ENCODE results near the gene PGAP1.

PGAP1 gene

GRCh38 chr2:196804381-196804780, 122.1 kb downstream of the PGAP1 start:
- in situ Hi-C loops (cut with MboI; ENCODE audit: low sequenced_read_pairs): no loop called here

DNA sequence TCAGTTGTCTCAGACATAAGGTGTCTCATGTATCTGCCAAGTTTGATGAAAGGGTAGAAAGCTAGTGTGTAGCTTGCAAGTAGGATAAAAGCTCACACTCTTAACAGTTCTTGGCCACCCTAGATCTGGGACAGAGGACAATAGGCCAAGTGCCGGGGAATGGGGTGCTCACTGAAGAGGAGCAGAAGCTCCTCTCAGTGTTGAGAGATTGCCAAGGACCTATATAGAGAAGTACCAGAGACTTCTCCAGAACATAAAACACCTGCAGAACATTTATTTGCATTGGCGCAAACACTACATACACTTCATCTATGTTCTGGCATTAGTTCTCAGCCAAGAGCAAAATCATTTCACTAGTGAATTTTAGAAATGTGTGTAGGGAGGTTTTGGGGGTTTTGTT, 124.1 kb downstream of the PGAP1 start:
- in situ Hi-C loops (cut with MboI; ENCODE audit: low sequenced_read_pairs): no loop called here

DNA sequence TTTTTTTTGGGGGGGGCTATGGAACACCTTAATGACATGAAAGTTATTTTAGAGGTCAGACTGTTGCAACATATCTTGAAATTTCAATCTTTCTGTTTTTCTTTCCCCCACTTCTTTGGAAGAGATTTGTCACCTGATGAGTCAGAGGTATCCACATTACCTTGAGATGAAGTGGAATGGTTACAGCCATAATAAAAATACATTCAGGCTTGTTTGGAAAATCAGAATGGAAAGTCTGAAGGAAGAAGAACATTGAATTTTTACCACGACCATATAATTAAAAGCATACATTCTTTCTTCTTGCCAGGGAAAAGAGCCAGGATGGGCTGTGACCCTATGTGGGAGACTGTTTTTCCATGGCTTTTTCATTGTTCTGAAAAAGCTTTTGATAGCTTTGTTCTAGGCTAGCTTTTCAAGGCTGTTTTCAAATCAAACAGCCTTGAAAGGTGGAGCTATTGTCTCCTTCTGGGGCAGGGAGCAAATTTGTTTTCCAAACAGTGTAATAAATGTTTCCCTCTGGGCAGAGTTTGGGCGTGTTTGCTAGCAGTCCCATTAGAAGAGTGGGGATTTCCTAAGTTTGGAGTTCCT, 124.7 kb downstream of the PGAP1 start:
- in situ Hi-C loops (cut with MboI; ENCODE audit: low sequenced_read_pairs): no loop called here

DNA sequence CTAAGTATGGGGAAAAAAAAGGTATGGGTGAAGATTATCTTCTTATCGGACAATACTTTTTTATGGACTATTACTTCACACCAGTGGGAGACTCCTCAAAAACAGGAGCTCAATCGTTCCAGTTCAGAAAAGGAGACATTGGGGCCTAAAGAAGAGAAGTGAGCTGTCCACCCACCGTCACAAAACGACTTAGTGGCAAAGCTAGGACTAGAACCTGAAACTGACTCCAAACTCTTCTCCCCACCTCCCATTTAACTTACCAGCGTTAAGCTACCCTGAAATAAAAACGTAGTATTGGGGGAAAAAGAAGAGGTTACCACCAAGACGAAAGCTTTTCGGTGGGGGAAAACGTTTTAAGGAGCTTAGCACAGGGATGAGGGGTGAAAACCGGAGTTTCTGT, 127.5 kb downstream of the PGAP1 start:
- in situ Hi-C loops (cut with MboI; ENCODE audit: low sequenced_read_pairs): loop anchor here (25.0 kb wide), 1 partner anchor 613 kb away; no protein-coding TSS in a partner anchor

- in situ Hi-C loops (cut with MboI; ENCODE audit: low sequenced_read_pairs): loop anchor here (25.0 kb wide), 1 partner anchor 619 kb away; no protein-coding TSS in a partner anchor
These were observed 133.6 kb downstream of the PGAP1 start for GRCh38 chr2:196792865-196793264.

- in situ Hi-C loops (cut with MboI; ENCODE audit: low sequenced_read_pairs): loop anchor here (25.0 kb wide), 1 partner anchor 629 kb away; no protein-coding TSS in a partner anchor
These were observed 142.9 kb downstream of the PGAP1 start for GRCh38 chr2:196783431-196784094.
